ENCODE data around the gene DDIAS. TPM values are rescaled to one million over a fixed set of nuclear protein-coding genes. Genes with fewer than 3 reads are reported as not detected.

Gene DDIAS
- total and polyA plus RNA-seq, 2 donors (not counting 1 experiment from before 2014, with no cell fraction given), result 1.7 to 3.3 TPM

- no peak for ATAC-seq (ENCODE audit: low read depth)
These were observed 23.1 kb downstream of the DDIAS start for GRCh38 chr11:82924522-82925224.

More at GRCh38 chr11:82924522-82925224, 23.1 kb downstream of the DDIAS start:
- no peak overlapping the region for H3K9ac ChIP-seq (ENCODE audit: low read length)
- Mint-ChIP-seq H3K9me3 (ENCODE audit: insufficient read depth) (no peaks in the 10 kb centered on the region), H3K4me1 (peaks cover 69% of the 10 kb centered on the region), H3K27me3 (no peaks in the 10 kb centered on the region), H3K4me3 (peak overlapping the region; percentile 37), H3K27ac (peak overlapping the region; percentile 76)
- CTCF ChIA-PET, result interaction anchor here (0.8 to 3.6 kb wide), 10 partner anchors 10 to 232 kb away, joined by 3 to 13 read pairs (median 4); partner anchors contain the start of gene PCF11
- H3K79me2 ChIP-seq (ENCODE audit: control insufficient read depth, insufficient read depth, low read length), result peaks cover 26% of the 10 kb centered on the region
- H3K4me1 ChIP-seq (ENCODE audit: control insufficient read depth in 2 of 2, insufficient read depth in 2 of 2, low read length in 2 of 2), result peaks cover 57 to 76% of the 10 kb centered on the region in 2 donors
- intact Hi-C loops (cut with micrococcal nuclease), result no loop called here
- DNase-seq, result peak; percentile 28
- H3K27me3 ChIP-seq (replicated peaks in 1 of 4; ENCODE audit: control extremely low read depth in 1 of 4, control insufficient read depth in 3 of 4, insufficient read depth in 4 of 4, low read length in 3 of 4), result no peaks in the 10 kb centered on the region
- no peak overlapping the region for H3K4me3 ChIP-seq (ENCODE audit: control extremely low read depth in 1 of 5, extremely low read depth in 1 of 5, insufficient read depth in 1 of 5, low read depth in 2 of 5, low read length in 4 of 5)
- H2AFZ ChIP-seq (ENCODE audit: insufficient read depth, low read depth, low read length, poor library complexity, severe bottlenecking), result peak overlapping the region; percentile 25
- H3K36me3 ChIP-seq (replicated peaks in 1 of 2; ENCODE audit: control extremely low read depth in 1 of 2, control insufficient read depth in 1 of 2, extremely low read depth in 1 of 2, insufficient read depth in 2 of 2, low read length in 1 of 2), result no peaks in the 10 kb centered on the region
- H3K9me3 ChIP-seq (ENCODE audit: control extremely low read depth in 1 of 3, control insufficient read depth in 2 of 3, insufficient read depth in 1 of 3, low read length in 2 of 3), result peaks cover 0 to 2% (median 0%) of the 10 kb centered on the region in 3 donors
- peak overlapping the region; percentile 43 for H3K4me2 ChIP-seq (replicated peaks; ENCODE audit: low read depth, low read length, poor library complexity, severe bottlenecking)
- H3K27ac ChIP-seq (ENCODE audit: low read length in 2 of 2), result peak overlapping the region; percentile 13 to 78
- no CpG with 5 or more reads among the region's 5 CpGs for WGBS (ENCODE audit: insufficient coverage)
- no peak for TF ChIP-seq CTCF (IDR thresholded peaks at IDR 0.05)
- no peak for TF ChIP-seq EZH2 (IDR thresholded peaks at IDR 0.05; ENCODE audit: borderline replicate concordance, insufficient read depth, low read depth, low read length, poor library complexity, severe bottlenecking)
- POLR2A ChIA-PET, result interaction anchor here (1.4 kb wide), 1 partner anchor 31 kb away, joined by 3 read pairs; no protein-coding TSS in a partner anchor
- no peaks in the 10 kb centered on the region for H4K20me1 ChIP-seq (ENCODE audit: control insufficient read depth, insufficient read depth, low read length, poor library complexity, severe bottlenecking)
